K562 (cell line): Measurements from ENCODE around the gene FASN. TPM values are rescaled to one million over a fixed set of nuclear protein-coding genes. Genes with fewer than 3 reads are reported as not detected.

Experiments
- ARID2 ChIP-seq: fragments of 450-650 bp; IDR thresholded peaks from 2 replicates; pipeline ENCODE4 v1.6.1; 2017; ENCODE audit warnings: antibody characterized with exemption, mild to moderate bottlenecking
- BRD4 ChIP-seq: fragments of 200-600 bp; sonication (generic); IDR thresholded peaks from 2 replicates; pipeline ENCODE4 v1.6.1; 2017; ENCODE audit warnings: inconsistent platforms
- CC2D1A ChIP-seq: fragments of 450-650 bp; IDR thresholded peaks from 2 replicates; pipeline ENCODE4 v1.6.1; 2017; ENCODE audit warnings: mild to moderate bottlenecking
- CTCF ChIP-seq, 3 experiments: IDR thresholded peaks in 2 of 3; conservative IDR thresholded peaks in 1 of 3; 2 replicates each; pipeline ENCODE4 v1.5.1; 2011 to 2012; ENCODE audit warnings: low read length in 3 of 3, mild to moderate bottlenecking in 3 of 3, control low read depth in 2 of 3, improper control_type of control experiment in 1 of 3, inconsistent platforms in 1 of 3, low read depth in 1 of 3, mixed read lengths in 1 of 3, moderate library complexity in 1 of 3; ENCODE audit not compliant: insufficient read depth in 2 of 3
- DLX4 ChIP-seq: fragments of 250-450 bp; sonication (Bioruptor Pico); IDR thresholded peaks from 2 replicates; pipeline ENCODE4 v1.6.1; 2021; ENCODE audit warnings: mild to moderate bottlenecking
- GABPB1 ChIP-seq: sonication (generic); formaldehyde crosslinking; IDR thresholded peaks from 2 replicates; pipeline ENCODE4 v1.8.0; 2022; ENCODE audit warnings: mild to moderate bottlenecking, missing genetic modification reagents
- MED1 ChIP-seq: sonication (generic); formaldehyde crosslinking; IDR thresholded peaks from 2 replicates; pipeline ENCODE4 v1.8.1; 2023; ENCODE audit warnings: missing genetic modification reagents, borderline replicate concordance
- MTF1 ChIP-seq: fragments of 250-450 bp; sonication (Bioruptor Pico); IDR thresholded peaks from 2 replicates; pipeline ENCODE4 v1.9.0; 2021; ENCODE audit warnings: moderate library complexity, mild to moderate bottlenecking, inconsistent platforms, borderline replicate concordance
- POLR2G ChIP-seq: fragments of 200-400 bp; formaldehyde crosslinking; IDR thresholded peaks from 2 replicates; pipeline ENCODE4 v1.6.1; 2017; ENCODE audit warnings: low read depth, mild to moderate bottlenecking, antibody characterized with exemption, low read length, moderate library complexity
- RBM14 ChIP-seq: fragments of 200-400 bp; formaldehyde crosslinking; IDR thresholded peaks from 2 replicates; pipeline ENCODE4 v1.6.1; 2018; ENCODE audit warnings: low read depth, mild to moderate bottlenecking, low read length, moderate library complexity, borderline replicate concordance; ENCODE audit not compliant: insufficient read depth
- RUNX1 ChIP-seq: sonication (generic); IDR thresholded peaks from 2 replicates; pipeline ENCODE4 v1.6.1; 2016; ENCODE audit warnings: antibody characterized with exemption, low read depth
- ZNF445 ChIP-seq: fragments of 250-450 bp; sonication (Bioruptor Pico); IDR thresholded peaks from 2 replicates; pipeline ENCODE4 v1.4.0; 2020; ENCODE audit warnings: low read depth, mild to moderate bottlenecking, moderate library complexity
- polyA plus RNA-seq, 8 experiments: library from polyadenylated mRNA; depleted of rRNA in 4 of 8; stranded (reverse) in 5 of 8; unstranded in 3 of 8; fragments of >200 nt; fragmentation: Nextera tagmentation in 2 of 8; fragmentation: Illumina TruSeq in 1 of 8; extraction: Ambion mirVana in 2 of 8; extraction: Trizol in 1 of 8; gene quantifications; 2 replicates each; pipeline versions ENCODE4 v1.2.1 to v1.2.3, GENCODE V29; 2011 to 2014; ENCODE audit warnings: inconsistent platforms in 1 of 8, missing spikeins in 1 of 8
- total RNA-seq, 7 experiments: library from RNA; depleted of rRNA in 6 of 7; stranded (reverse); fragments of >200 nt in 6 of 7; fragmentation: Illumina TruSeq in 2 of 7; extraction: Trizol in 2 of 7; gene quantifications; 2 replicates each; pipeline versions ENCODE4 v1.2.1 to v1.2.3, GENCODE V29; 2011 to 2021; ENCODE audit warnings: low replicate concordance in 1 of 7
- TF ChIP-seq, protein P1 (sequence below): sonication (generic); formaldehyde crosslinking; IDR thresholded peaks from 2 replicates; pipeline ENCODE4 v1.9.0; 2022; ENCODE audit warnings: mild to moderate bottlenecking, missing genetic modification reagents
- TF ChIP-seq, protein P2 (sequence below): fragments of 450-650 bp; IDR thresholded peaks from 2 replicates; pipeline ENCODE4 v1.7.1; 2018; ENCODE audit warnings: mild to moderate bottlenecking, low read depth; ENCODE audit not compliant: partially characterized antibody

Gene FASN
- total and polyA plus RNA-seq, 9 of the 15 experiments (the other 6 are each of a cell fraction or from before 2014, with no cell fraction given), result 0.15 to 663 (median 49.9) TPM

DNA sequence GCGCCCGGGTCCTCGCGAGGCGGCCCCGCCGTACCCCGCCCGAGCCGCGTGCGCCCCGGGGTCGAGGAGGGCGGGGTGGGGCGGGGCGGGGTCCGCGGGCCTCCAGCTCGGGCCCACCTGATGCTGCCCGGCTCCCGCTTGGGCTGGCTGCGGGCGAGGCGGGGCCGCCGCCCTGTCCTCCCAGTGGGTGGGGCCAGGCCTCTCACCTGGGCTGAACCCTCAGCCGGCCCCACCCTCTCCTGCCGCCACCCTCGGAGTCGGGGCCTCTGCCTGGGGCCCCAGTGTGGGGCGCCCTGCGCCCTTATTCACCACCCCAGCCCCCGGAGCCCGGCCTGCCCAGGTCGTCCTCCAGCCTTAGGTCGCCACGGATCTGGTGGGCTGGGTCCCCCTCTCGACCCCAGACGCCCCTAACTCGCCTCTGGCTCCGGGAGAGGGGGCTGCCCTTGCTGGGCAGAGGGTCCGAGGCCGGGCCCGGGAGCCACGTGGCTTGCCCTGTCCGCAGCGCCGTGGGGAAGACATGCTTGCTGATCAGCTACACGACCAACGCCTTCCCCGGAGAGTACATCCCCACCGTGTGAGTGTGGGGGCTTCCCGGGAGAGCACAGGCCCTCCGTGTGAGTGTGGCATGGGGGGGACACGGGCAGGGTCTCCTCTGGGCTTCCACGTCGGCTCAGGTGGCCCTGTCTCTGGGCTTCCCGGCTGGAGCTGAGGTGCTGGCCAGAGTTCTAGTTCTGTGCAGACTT lies 66.0 kb downstream of the FASN start (continued):
- no peak for TF ChIP-seq ARID2
- 0 out of 2 replicates have a peak, but pooled peaks have one; percentile 72 for TF ChIP-seq RBM14
- TF ChIP-seq ZNF445 (CRISPR knock-in tag), result no peak
- TF ChIP-seq MED1 (CRISPR knock-in tag), result no peak
- TF ChIP-seq CC2D1A, result no peak
- peak in 1 of 3 experiments; percentile 26; a peak in 2 of 6 replicates for TF ChIP-seq CTCF (IDR thresholded peaks at IDR 0.05 in 2 of 3, conservative IDR thresholded peaks at IDR 0.05 in 1 of 3; ENCODE audit: insufficient read depth in 2 of 3, low read depth in 1 of 3, low read length in 3 of 3)
- TF ChIP-seq RUNX1, result no peak
- no peak for TF ChIP-seq DLX4
- TF ChIP-seq, protein P1, sequence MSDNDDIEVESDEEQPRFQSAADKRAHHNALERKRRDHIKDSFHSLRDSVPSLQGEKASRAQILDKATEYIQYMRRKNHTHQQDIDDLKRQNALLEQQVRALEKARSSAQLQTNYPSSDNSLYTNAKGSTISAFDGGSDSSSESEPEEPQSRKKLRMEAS (CRISPR knock-in tag), result peak; percentile 89
- TF ChIP-seq, protein P2, sequence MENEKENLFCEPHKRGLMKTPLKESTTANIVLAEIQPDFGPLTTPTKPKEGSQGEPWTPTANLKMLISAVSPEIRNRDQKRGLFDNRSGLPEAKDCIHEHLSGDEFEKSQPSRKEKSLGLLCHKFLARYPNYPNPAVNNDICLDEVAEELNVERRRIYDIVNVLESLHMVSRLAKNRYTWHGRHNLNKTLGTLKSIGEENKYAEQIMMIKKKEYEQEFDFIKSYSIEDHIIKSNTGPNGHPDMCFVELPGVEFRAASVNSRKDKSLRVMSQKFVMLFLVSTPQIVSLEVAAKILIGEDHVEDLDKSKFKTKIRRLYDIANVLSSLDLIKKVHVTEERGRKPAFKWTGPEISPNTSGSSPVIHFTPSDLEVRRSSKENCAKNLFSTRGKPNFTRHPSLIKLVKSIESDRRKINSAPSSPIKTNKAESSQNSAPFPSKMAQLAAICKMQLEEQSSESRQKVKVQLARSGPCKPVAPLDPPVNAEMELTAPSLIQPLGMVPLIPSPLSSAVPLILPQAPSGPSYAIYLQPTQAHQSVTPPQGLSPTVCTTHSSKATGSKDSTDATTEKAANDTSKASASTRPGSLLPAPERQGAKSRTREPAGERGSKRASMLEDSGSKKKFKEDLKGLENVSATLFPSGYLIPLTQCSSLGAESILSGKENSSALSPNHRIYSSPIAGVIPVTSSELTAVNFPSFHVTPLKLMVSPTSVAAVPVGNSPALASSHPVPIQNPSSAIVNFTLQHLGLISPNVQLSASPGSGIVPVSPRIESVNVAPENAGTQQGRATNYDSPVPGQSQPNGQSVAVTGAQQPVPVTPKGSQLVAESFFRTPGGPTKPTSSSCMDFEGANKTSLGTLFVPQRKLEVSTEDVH, result no peak
- no peak for TF ChIP-seq MTF1 (CRISPR knock-in tag)
- TF ChIP-seq GABPB1, result 0 out of 2 replicates have a peak, but pooled peaks have one; percentile 32
- peak; percentile 80 for TF ChIP-seq POLR2G
- TF ChIP-seq BRD4, result no peak
